PC-9 (cell line): ENCODE measurements around the gene BNIPL. TPM values are rescaled to one million over a fixed set of nuclear protein-coding genes. Genes with fewer than 3 reads are reported as not detected.

Experiments
- BruUV-seq: library from RNA; stranded (reverse); fragments of 400-500 nt; replicated peaks from 2 replicates; lab custom pipeline; 2021; lab: Mats Ljungman, UMichigan
- CTCF ChIA-PET: fragments of 300-600 bp; sonication (Branson Sonifier 250); formaldehyde crosslinking; loops from one replicate; lab custom pipeline; 2022; ENCODE audit warnings: antibody characterized with exemption; lab: Charles Lee
- POLR2A ChIA-PET: fragments of 300-600 bp; sonication (Branson Sonifier 250); formaldehyde crosslinking; loops from one replicate; lab custom pipeline; 2022; ENCODE audit warnings: antibody characterized with exemption; ENCODE audit not compliant: unreplicated experiment; lab: Charles Lee
- DNase-seq, 2 experiments: peaks; one replicate each; pipeline versions ENCODE4 v3.0.0 to v3.0.0-alpha.2; 2015 to 2022; ENCODE audit warnings: mixed read lengths in 1 of 2
- H2AFZ ChIP-seq: fragments of 200-600 bp; sonication (generic); 2 replicates; pipeline ENCODE4 v1.8.1; 2017; ENCODE audit warnings: antibody characterized with exemption
- H3F3A ChIP-seq: fragments of 200-600 bp; sonication (generic); 2 replicates; pipeline ENCODE4 v1.8.1; 2017; ENCODE audit warnings: antibody characterized with exemption, mild to moderate bottlenecking, low read depth; ENCODE audit not compliant: insufficient read depth
- H3K27ac ChIP-seq: fragments of 200-600 bp; sonication (generic); 2 replicates; pipeline ENCODE4 v1.6.1; 2016; ENCODE audit warnings: mixed run types
- H3K27me3 ChIP-seq: fragments of 200-600 bp; sonication (generic); 2 replicates; pipeline ENCODE4 v1.6.1; 2016; ENCODE audit warnings: low read depth, mixed run types; ENCODE audit not compliant: insufficient read depth
- H3K36me3 ChIP-seq: fragments of 200-600 bp; sonication (generic); 2 replicates; pipeline ENCODE4 v1.6.1; 2016; ENCODE audit warnings: low read depth, mixed run types
- H3K4me1 ChIP-seq: fragments of 200-600 bp; sonication (generic); replicated peaks from 2 replicates; pipeline ENCODE4 v1.6.1; 2016; ENCODE audit warnings: mixed run types; ENCODE audit not compliant: insufficient read depth
- H3K4me2 ChIP-seq: fragments of 200-600 bp; sonication (generic); 2 replicates; pipeline ENCODE4 v1.6.1; 2017; ENCODE audit warnings: mixed run types
- H3K4me3 ChIP-seq: fragments of 200-600 bp; sonication (generic); 2 replicates; pipeline ENCODE4 v1.6.1; 2016; ENCODE audit warnings: mixed run types
- H3K79me2 ChIP-seq: fragments of 200-600 bp; sonication (generic); 2 replicates; pipeline ENCODE4 v1.6.1; 2017; ENCODE audit warnings: low read depth, mixed run types
- H3K9me2 ChIP-seq: fragments of 200-600 bp; sonication (generic); 2 replicates; pipeline ENCODE4 v1.8.1; 2017; ENCODE audit warnings: mild to moderate bottlenecking; ENCODE audit not compliant: insufficient read depth
- H3K9me3 ChIP-seq: fragments of 200-600 bp; sonication (generic); 2 replicates; pipeline ENCODE4 v1.8.1; 2016; ENCODE audit warnings: low read depth; ENCODE audit not compliant: insufficient read depth
- H4K20me1 ChIP-seq: fragments of 200-600 bp; sonication (generic); 2 replicates; pipeline ENCODE4 v1.8.1; 2017; ENCODE audit not compliant: insufficient read depth
- CTCF ChIP-seq: fragments of 200-600 bp; sonication (generic); conservative IDR thresholded peaks from 2 replicates; pipeline ENCODE4 v1.6.1; 2017; ENCODE audit warnings: mixed run types, antibody characterized with exemption, mild to moderate bottlenecking, moderate library complexity
- EZH2 ChIP-seq: fragments of 200-600 bp; sonication (generic); IDR thresholded peaks from 2 replicates; pipeline ENCODE4 v1.8.0; 2017; ENCODE audit warnings: antibody characterized with exemption, low read depth
- intact Hi-C: fragments of 100-400 bp; cut with micrococcal nuclease; formaldehyde crosslinking; loops from one replicate; pipeline ENCODE4 v1.10.0; 2022; ENCODE audit not compliant: unreplicated experiment
- total RNA-seq: library from RNA; stranded (reverse); gene quantifications from 2 replicates; pipeline ENCODE4 v1.2.3, GENCODE V29; 2021

The BNIPL gene
- total RNA-seq, 1 experiment from 2014 or later, result 3.0 TPM

DNA sequence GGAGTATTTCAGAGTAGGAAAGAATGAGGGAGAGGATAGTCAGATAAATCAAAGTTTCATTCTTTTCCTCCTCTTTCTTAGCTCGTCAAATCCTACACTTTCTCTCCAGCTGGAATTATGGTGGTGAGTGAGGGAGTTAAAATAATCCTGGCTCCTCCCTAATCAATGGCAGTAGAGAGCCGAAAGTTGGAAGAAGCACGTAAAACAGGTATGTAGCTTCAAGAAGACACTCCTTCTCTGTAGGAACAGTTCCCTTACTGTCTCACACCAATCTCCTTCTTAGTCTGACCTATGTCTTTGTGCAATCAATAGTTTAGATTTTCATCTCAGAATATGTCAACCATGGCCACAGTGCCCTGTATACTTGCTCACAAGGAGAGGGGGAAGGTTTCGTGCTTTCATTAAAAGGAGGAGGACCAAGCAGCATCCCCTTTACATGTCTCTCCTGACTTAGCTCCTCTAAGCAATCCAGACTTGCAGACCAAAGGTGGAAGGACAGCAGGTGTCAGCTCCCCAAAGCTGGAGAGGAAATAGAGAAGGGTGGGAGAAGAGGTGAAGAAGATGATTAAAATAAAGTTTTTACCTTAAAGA is 30.6 kb upstream of the BNIPL start:
- H3K9me2 ChIP-seq, result no peaks in the 10 kb centered on the region
- ChIA-PET CTCF (interaction anchor here (0.6 to 2.1 kb wide), 4 partner anchors 8 to 84 kb away, joined by 3 to 11 read pairs (median 4); partner anchors contain the start of gene ANXA9), POLR2A (interaction anchor here (0.6 to 1.5 kb wide), 7 partner anchors 24 to 796 kb away, joined by 3 to 14 read pairs (median 4); partner anchors contain the start of genes ANXA9 and GOLPH3L)
- intact Hi-C loops, result loop anchor here (5.0 kb wide), 3 partner anchors 161 to 749 kb away; partner anchors contain the start of genes CA14, LYSMD1 and SCNM1
- peak overlapping the region; percentile 86 for H3K4me2 ChIP-seq
- peak overlapping the region; percentile 56; the same call in 1 of the 2 replicates for H3K4me3 ChIP-seq
- no peak for DNase-seq
- TF ChIP-seq EZH2, result no peak
- TF ChIP-seq CTCF, result no peak
- H3K27ac ChIP-seq, result peak overlapping the region; percentile 68
- no peaks in the 10 kb centered on the region for H3K27me3 ChIP-seq
- H3K79me2 ChIP-seq, result peaks cover 23% of the 10 kb centered on the region
- BruUV-seq, result no TSS peak
- H3K36me3 ChIP-seq, result no peaks in the 10 kb centered on the region
- H3K9me3 ChIP-seq, result no peaks in the 10 kb centered on the region
- H3K4me1 ChIP-seq, result peaks cover 56% of the 10 kb centered on the region
- H4K20me1 ChIP-seq, result no peaks in the 10 kb centered on the region
- peaks cover 28% of the 10 kb centered on the region for H3F3A ChIP-seq
- peak overlapping the region; percentile 81 for H2AFZ ChIP-seq

DNA sequence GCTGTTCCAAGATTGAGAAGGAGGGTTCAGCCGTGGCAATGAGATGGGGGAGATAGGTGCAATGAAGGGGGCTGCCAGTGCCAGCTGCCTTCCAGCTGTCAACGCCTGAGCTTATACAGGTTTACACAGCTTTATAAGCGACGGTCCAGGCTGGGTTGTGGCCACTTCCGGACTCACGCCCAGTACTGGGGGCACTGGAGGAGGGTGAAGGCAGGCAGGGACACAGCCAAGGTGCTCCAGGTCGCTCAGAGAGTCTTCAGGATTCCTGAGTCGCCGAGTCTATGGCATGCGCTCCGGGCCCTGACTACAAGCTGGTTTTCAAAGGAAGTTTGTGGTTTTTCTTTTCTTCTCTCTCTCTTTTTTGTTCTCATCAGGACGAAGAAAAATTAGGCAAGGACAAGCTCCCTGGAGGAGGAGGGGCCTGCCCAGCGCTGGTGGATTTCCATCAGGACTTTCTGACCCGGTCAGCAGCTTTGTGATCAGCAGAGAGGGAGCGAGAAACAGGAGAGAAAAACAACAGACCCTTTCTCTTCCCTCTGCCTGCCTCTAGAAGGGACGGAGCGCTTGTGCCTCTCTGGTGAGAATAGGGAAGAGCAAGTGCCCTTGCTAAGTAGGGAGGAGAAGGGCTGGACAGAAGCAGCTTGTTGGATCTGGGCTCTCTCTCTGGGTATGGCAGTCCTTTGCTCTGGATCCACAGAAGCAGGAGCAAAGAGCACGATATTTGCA is 29.9 kb upstream of the BNIPL start, which contains the start of gene MINDY1:
Gene MINDY1, minus strand, starts transcription at position 576 of the 726 bp plus-strand sequence. CDS start 4,285 bp downstream, outside the sequence.
- no peaks in the 10 kb centered on the region for H3K27me3 ChIP-seq
- peaks cover 56% of the 10 kb centered on the region for H3K4me1 ChIP-seq
- POLR2A ChIA-PET, result interaction anchor here (0.5 to 1.5 kb wide), 10 partner anchors 25 to 796 kb away, joined by 3 to 14 read pairs (median 4); partner anchors contain the start of genes ANXA9, BNIPL and GOLPH3L
- peak within 1 kb of the TSS; percentile 68 for H3K27ac ChIP-seq
- peak within 1 kb of the TSS; percentile 86 for H3K4me2 ChIP-seq
- H3F3A ChIP-seq, result peaks cover 28% of the 10 kb centered on the region
- H3K36me3 ChIP-seq, result no peaks in the 10 kb centered on the region
- DNase-seq, result peak; percentile 64 to 72
- BruUV-seq, result TSS peak; percentile 38
- TF ChIP-seq EZH2 (no peak), CTCF (peak; percentile 68)
- H3K79me2 ChIP-seq, result peaks cover 24% of the 10 kb centered on the region
- H3K9me3 ChIP-seq, result no peaks in the 10 kb centered on the region
- peak within 1 kb of the TSS; percentile 81 for H2AFZ ChIP-seq
- no peaks in the 10 kb centered on the region for H4K20me1 ChIP-seq
- CTCF ChIA-PET, result interaction anchor here (0.5 to 2.1 kb wide), 4 partner anchors 9 to 26 kb away, joined by 3 to 11 read pairs (median 6); partner anchors contain the start of gene ANXA9
- intact Hi-C loops, result loop anchor here (1.0 to 5.0 kb wide), 4 partner anchors 52 to 749 kb away; partner anchors contain the start of genes CA14, LYSMD1 and SCNM1
- H3K4me3 ChIP-seq, result peak within 1 kb of the TSS; percentile 56; the same call in 1 of the 2 replicates
- no peaks in the 10 kb centered on the region for H3K9me2 ChIP-seq

DNA sequence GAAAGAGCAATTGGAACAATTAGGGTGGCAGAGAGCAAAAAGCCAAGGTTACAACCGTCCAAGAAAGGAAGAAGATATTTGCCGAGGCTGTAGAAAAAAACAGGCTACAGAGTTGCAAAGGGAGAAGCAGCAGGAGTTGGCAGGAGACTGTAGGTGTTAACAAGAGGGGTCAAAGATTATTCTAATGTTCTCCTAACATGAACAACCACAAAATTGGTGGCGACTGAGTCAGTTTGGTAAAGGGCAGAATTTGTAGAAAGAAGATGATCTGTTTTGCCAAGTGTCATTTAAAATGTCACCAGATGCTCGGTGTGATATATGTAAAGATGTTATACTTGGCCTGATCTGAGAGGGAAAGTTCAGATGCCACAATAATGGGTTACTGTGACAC is 28.5 kb upstream of the BNIPL start:
- Histone ChIP-seq H3K4me3 (peak overlapping the region; percentile 37; the same call in 1 of the 2 replicates), H3F3A (peaks cover 28% of the 10 kb centered on the region), H3K79me2 (peaks cover 24% of the 10 kb centered on the region), H3K9me2 (no peaks in the 10 kb centered on the region), H3K36me3 (no peaks in the 10 kb centered on the region), H3K27ac (peak overlapping the region; percentile 68), H3K4me1 (peaks cover 56% of the 10 kb centered on the region), H3K27me3 (no peaks in the 10 kb centered on the region), H3K9me3 (no peaks in the 10 kb centered on the region), H2AFZ (peak overlapping the region; percentile 50; the same call in 1 of the 2 replicates), H4K20me1 (no peaks in the 10 kb centered on the region), H3K4me2 (peak overlapping the region; percentile 86)
- CTCF ChIA-PET, result no interaction called here
- DNase-seq, result no peak
- intact Hi-C loops, result loop anchor here (1.0 to 5.0 kb wide), 5 partner anchors 39 to 751 kb away; partner anchors contain the start of genes C1orf56, CA14, LYSMD1 and SCNM1
- POLR2A ChIA-PET, result no interaction called here
- BruUV-seq, result no TSS peak
- no peak for TF ChIP-seq CTCF
- TF ChIP-seq EZH2, result no peak
